SU-DHL-6 (cell line): ENCODE results near the gene STPG4.

Experiments used
- CTCF ChIP-seq: fragments of 200-600 bp; sonication (generic); IDR thresholded peaks from one replicate; pipeline ENCODE4 v1.5.1; 2017; ENCODE audit warnings: antibody characterized with exemption, mild to moderate bottlenecking, low read length, moderate library complexity; ENCODE audit not compliant: insufficient read depth, poor library complexity, severe bottlenecking
- EZH2phosphoT487 ChIP-seq: fragments of 200-600 bp; sonication (generic), shearing (Covaris generic); conservative IDR thresholded peaks from 2 replicates; pipeline ENCODE4 v1.6.1; 2018; ENCODE audit warnings: mild to moderate bottlenecking, antibody characterized with exemption, low read length, moderate library complexity, mixed read lengths

DNA sequence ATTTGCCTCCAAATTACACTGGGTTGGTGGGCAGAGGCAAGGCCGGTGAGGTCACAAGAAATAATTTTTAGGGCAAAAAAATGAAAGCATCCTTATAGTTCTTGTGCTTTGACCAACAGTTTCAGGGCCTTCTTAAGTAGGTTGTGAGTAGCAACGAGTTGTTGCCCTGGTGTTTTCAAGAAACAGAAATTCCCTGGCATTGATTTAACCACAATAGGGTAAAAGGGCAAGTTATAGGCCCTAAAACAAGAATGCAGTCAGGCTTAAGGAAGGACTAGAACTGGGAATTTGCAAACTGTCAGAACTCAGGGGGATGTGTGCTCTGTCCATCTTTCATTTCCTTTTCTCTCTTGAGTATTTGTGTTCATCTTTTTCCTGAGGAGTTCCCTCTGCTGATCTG lies 46.1 kb upstream of the STPG4 start:
- TF ChIP-seq CTCF (no peak), EZH2phosphoT487 (no peak)
